ENCODE measurements around the gene ARSD. TPM values are rescaled to one million over a fixed set of nuclear protein-coding genes. Genes with fewer than 3 reads are reported as not detected.
A peak's percentile ranks its signal among the peaks of the same experiment; 100 is the strongest.
"Not testable (repeated sequence)": the region's sequence is repeated elsewhere in the genome, so short reads cannot be mapped to it uniquely, and the experiment has no call there.

The ARSD gene
- total RNA-seq, 4 donors from 2014 or later = 11.6 to 20.3 (median 14.9) TPM

DNA sequence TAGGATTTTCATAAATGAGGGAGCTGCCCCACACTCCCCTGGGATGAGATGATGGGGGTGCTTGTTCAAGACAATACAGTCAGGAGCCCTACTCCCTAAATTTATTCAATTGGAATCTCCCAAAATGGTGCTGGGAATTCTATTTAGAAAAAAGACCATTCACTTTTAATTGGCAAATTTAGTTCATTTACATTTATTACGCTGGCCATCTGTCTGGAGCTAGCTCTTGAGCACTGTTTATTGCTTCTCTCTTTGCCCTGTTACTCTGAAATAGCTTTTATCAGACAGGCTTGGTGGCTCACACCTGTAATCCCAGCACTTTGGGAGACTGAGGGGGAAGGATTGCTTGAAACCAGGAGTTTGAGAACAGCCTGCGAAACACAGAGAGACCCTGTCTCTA, 2.0 kb upstream of the ARSD start:
- intact Hi-C loops (cut with DNase I) = no loop called here

DNA sequence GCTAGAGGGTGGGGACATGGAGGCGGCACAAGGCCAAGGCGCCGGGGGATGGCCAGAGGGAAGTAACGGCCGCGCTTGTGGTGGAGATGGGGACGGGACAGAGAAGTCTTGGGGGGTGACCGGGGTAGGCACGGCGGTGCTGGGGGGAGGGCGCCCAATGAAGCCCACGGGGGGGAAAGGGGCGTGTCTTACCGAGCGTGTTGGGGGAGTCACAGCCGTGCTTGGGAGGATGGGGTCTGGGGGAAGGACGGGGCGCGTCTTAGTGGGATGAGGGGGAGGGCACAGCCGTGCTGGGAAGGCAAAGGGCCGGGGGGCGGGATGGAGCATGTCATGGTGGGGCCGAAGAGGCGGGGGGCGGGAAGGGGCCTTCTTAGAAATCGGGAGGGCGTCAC, 952 bp downstream of the ARSD start:
- H3K36me3 ChIP-seq = peaks cover 0 to 15% (median 5%) of the 10 kb centered on the region in 4 donors
- peak overlapping the region; percentile 94 to 98 (median 96) for H3K27ac ChIP-seq (replicated peaks in 1 of 4)
- intact Hi-C loops (cut with DNase I) = no loop called here
- peak overlapping the region; percentile 68 to 90 (median 71) for H3K4me3 ChIP-seq
- TF ChIP-seq EP300 (IDR thresholded peaks at IDR 0.05) (no peak), POLR2A (IDR thresholded peaks at IDR 0.05; ENCODE audit: low read depth) (no peak), POLR2AphosphoS5 (IDR thresholded peaks at IDR 0.05) (no peak)
- TF ChIP-seq, protein P1, sequence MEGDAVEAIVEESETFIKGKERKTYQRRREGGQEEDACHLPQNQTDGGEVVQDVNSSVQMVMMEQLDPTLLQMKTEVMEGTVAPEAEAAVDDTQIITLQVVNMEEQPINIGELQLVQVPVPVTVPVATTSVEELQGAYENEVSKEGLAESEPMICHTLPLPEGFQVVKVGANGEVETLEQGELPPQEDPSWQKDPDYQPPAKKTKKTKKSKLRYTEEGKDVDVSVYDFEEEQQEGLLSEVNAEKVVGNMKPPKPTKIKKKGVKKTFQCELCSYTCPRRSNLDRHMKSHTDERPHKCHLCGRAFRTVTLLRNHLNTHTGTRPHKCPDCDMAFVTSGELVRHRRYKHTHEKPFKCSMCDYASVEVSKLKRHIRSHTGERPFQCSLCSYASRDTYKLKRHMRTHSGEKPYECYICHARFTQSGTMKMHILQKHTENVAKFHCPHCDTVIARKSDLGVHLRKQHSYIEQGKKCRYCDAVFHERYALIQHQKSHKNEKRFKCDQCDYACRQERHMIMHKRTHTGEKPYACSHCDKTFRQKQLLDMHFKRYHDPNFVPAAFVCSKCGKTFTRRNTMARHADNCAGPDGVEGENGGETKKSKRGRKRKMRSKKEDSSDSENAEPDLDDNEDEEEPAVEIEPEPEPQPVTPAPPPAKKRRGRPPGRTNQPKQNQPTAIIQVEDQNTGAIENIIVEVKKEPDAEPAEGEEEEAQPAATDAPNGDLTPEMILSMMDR (IDR thresholded peaks at IDR 0.05) = no peak
- peaks cover 0 to 14% (median 2%) of the 10 kb centered on the region in 4 donors for H3K4me1 ChIP-seq
- H3K9me3 ChIP-seq = peaks cover 0 to 12% (median 3%) of the 10 kb centered on the region in 4 donors
- DNase-seq (ENCODE audit: extremely low spot score) = peak; percentile 92
- WGBS = 6% methylated on average over 27 of the region's 27 CpGs
- no peaks in the 10 kb centered on the region for H3K27me3 ChIP-seq

More for the DNA sequence above, 2.0 kb upstream of the ARSD start:
- Histone ChIP-seq H3K4me1 (peaks cover 0 to 14% (median 2%) of the 10 kb centered on the region in 4 donors), H3K36me3 (no peaks in the 10 kb centered on the region), H3K9me3 (peaks cover 0 to 12% (median 3%) of the 10 kb centered on the region in 4 donors), H3K27me3 (no peaks in the 10 kb centered on the region), H3K27ac (replicated peaks in 1 of 4) (no peak overlapping the region), H3K4me3 (no peak overlapping the region)
- no peak for TF ChIP-seq POLR2A (IDR thresholded peaks at IDR 0.05; ENCODE audit: low read depth)
- no peak for TF ChIP-seq POLR2AphosphoS5 (IDR thresholded peaks at IDR 0.05)
- TF ChIP-seq, protein P1 (IDR thresholded peaks at IDR 0.05) = no peak
- TF ChIP-seq EP300 (IDR thresholded peaks at IDR 0.05) = no peak
- no peak for DNase-seq (ENCODE audit: extremely low spot score)
- WGBS = 81% methylated on average over 2 of the region's 2 CpGs

DNA sequence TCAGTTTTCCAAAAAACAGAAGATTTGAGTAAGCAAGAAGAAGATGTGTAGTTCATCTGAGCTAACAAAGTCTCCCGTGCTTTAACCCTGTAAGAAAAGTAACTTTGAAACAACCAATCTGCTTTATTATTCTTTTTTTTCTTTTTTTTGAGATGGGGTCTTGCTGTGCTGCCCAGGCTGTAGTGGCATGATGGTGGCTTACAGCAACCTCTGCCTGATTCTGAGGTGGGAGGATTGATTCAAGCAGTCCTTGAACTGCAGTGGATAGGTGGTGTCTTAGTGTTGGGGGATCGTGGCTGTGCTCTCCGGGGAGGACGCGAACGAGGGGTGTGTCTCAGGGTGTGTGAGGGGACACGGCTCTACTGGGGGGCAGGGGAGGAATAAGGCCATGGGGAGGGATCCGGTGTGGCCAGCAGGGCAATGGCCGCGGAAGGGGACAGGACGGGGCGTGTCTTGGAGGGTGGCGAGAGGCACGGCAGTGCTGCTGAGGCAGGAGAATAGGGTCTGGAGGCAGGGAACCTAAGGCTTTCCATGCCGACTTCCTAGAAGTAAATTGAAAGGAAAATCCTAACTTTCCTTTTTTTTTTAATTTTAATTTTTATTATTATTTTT, 2.4 kb downstream of the ARSD start:
- 97% methylated on average over 14 of the region's 15 CpGs for WGBS
- no peak for DNase-seq (ENCODE audit: extremely low spot score)
- H3K27ac ChIP-seq (replicated peaks in 1 of 4) = peak overlapping the region in 2 of 4 donors; percentile 96 to 98

DNA sequence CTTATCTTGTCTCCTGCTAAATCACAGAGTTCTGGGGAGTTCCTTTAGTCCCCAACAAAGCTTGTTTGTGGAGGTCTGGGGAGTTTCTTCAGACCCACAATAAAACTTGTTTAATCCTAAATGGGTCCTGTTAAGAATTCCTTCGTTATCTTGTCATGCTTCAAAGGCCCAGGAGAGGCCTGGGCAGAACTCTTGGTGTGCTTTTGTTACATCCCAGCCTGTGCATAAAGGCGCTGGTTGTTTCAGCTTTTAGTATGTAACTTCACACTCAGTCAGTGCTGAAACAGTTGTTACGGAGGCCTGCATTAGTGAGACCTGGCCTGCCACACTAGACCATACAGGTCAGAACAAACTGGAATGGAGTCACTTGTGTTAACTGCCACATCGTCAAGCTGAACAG, 2.9 kb downstream of the ARSD start:
- H3K27me3 ChIP-seq; H3K9me3 ChIP-seq; H3K4me3 ChIP-seq; intact Hi-C loops (cut with DNase I); DNase-seq (ENCODE audit: extremely low spot score); H3K27ac ChIP-seq (replicated peaks in 1 of 4): not testable (repeated sequence)
- Histone ChIP-seq H3K4me1 (peaks cover 0 to 14% (median 2%) of the 10 kb centered on the region in 4 donors), H3K36me3 (peaks cover 0 to 28% (median 9%) of the 10 kb centered on the region in 4 donors)
- WGBS = 81% methylated on average over 4 of the region's 4 CpGs

More for the DNA sequence above, 2.4 kb downstream of the ARSD start:
- peaks cover 0 to 23% (median 8%) of the 10 kb centered on the region in 4 donors for H3K36me3 ChIP-seq
- H3K9me3 ChIP-seq = peaks cover 0 to 12% (median 3%) of the 10 kb centered on the region in 4 donors
- no peaks in the 10 kb centered on the region for H3K27me3 ChIP-seq
- intact Hi-C loops (cut with DNase I) = no loop called here
- TF ChIP-seq POLR2A (IDR thresholded peaks at IDR 0.05; ENCODE audit: low read depth) (no peak), EP300 (IDR thresholded peaks at IDR 0.05) (no peak), POLR2AphosphoS5 (IDR thresholded peaks at IDR 0.05) (no peak)
- TF ChIP-seq, protein P1 (IDR thresholded peaks at IDR 0.05) = no peak
- peaks cover 0 to 14% (median 2%) of the 10 kb centered on the region in 4 donors for H3K4me1 ChIP-seq
- no peak overlapping the region for H3K4me3 ChIP-seq

DNA sequence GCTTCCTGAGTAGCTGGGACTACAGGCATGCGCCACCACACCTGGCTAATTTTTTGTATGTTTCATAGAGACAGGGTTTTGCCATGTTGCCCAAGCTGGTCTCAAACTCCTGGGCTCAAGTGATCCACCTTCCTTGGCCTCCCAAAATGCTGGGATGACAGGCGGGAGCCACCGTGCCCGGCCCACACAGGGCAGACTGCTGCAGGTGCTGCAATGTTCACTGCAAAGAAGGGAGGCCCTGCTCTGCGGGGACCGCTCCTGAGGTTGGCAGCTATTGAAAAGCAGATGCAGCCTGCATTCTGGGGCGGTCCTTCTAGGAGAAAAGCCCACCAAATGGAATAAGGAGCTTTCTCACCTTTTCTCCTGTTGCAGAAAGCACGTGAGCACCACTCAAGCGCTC, 5.0 kb downstream of the ARSD start:
- intact Hi-C loops (cut with DNase I) = no loop called here
- no peak for DNase-seq (ENCODE audit: extremely low spot score)
- Histone ChIP-seq H3K36me3 (peaks cover 0 to 46% (median 22%) of the 10 kb centered on the region in 4 donors), H3K27ac (replicated peaks in 1 of 4) (no peak overlapping the region), H3K27me3 (no peaks in the 10 kb centered on the region), H3K4me3 (no peak overlapping the region), H3K4me1 (peaks cover 0 to 8% (median 0%) of the 10 kb centered on the region in 4 donors), H3K9me3 (no peaks in the 10 kb centered on the region)
- 95% methylated on average over 9 of the region's 9 CpGs for WGBS
- TF ChIP-seq POLR2AphosphoS5 (IDR thresholded peaks at IDR 0.05) = no peak
- TF ChIP-seq, protein P1 (IDR thresholded peaks at IDR 0.05) = no peak
- TF ChIP-seq EP300 (IDR thresholded peaks at IDR 0.05) = no peak
- TF ChIP-seq POLR2A (IDR thresholded peaks at IDR 0.05; ENCODE audit: low read depth) = no peak
